ENCODE results near the gene C17orf50. TPM values are rescaled to one million over a fixed set of nuclear protein-coding genes. Genes with fewer than 3 reads are reported as not detected.

Gene C17orf50
- total RNA-seq, 1 experiment from 2014 or later = not detected

- Histone ChIP-seq H3K27ac (no peak overlapping the region), H3K4me2 (no peak overlapping the region), H3K36me3 (ENCODE audit: low read depth) (no peaks in the 10 kb centered on the region), H3K4me1 (replicated peaks; ENCODE audit: insufficient read depth) (no peaks in the 10 kb centered on the region), H3K27me3 (ENCODE audit: insufficient read depth, low read depth) (peaks cover 45% of the 10 kb centered on the region), H3K79me2 (ENCODE audit: low read depth) (no peaks in the 10 kb centered on the region), H3K9me2 (ENCODE audit: insufficient read depth) (no peaks in the 10 kb centered on the region), H2AFZ (no peak overlapping the region), H3K4me3 (no peak overlapping the region), H3F3A (ENCODE audit: insufficient read depth, low read depth) (0 out of 2 replicates have a peak, but pooled peaks cover 3% of the 10 kb centered on the region), H3K9me3 (ENCODE audit: insufficient read depth, low read depth) (no peaks in the 10 kb centered on the region), H4K20me1 (ENCODE audit: insufficient read depth) (no peaks in the 10 kb centered on the region)
- BruUV-seq (replicated peaks) = no TSS peak
- no peak for DNase-seq
- no peak for TF ChIP-seq EZH2 (IDR thresholded peaks at IDR 0.05; ENCODE audit: low read depth)
- TF ChIP-seq CTCF (conservative IDR thresholded peaks at IDR 0.05) = no peak
- CTCF ChIA-PET = no interaction called here
- intact Hi-C loops (cut with micrococcal nuclease; ENCODE audit: unreplicated experiment) = no loop called here
- POLR2A ChIA-PET (ENCODE audit: unreplicated experiment) = no interaction called here
Measured at GRCh38 chr17:35765086-35765710, 4.5 kb downstream of the C17orf50 start.

- POLR2A ChIA-PET (ENCODE audit: unreplicated experiment) = interaction anchor here (1.3 kb wide), 1 partner anchor 43 kb away, joined by 5 read pairs; the partner anchor contains the start of gene TAF15
Measured at GRCh38 chr17:35765756-35766488, 5.2 kb downstream of the C17orf50 start.

GRCh38 chr17:35766489-35766877 lies 5.8 kb downstream of the C17orf50 start:
- CTCF ChIA-PET = interaction anchor here (0.6 to 1.1 kb wide), 3 partner anchors 19 to 76 kb away, joined by 3 to 6 read pairs (median 3); partner anchors contain the start of gene TAF15
- intact Hi-C loops (cut with micrococcal nuclease; ENCODE audit: unreplicated experiment) = no loop called here
- Histone ChIP-seq H3K4me2 (no peak overlapping the region), H3K79me2 (ENCODE audit: low read depth) (no peaks in the 10 kb centered on the region), H2AFZ (no peak overlapping the region), H3K27ac (no peak overlapping the region), H3K4me3 (no peak overlapping the region), H4K20me1 (ENCODE audit: insufficient read depth) (no peaks in the 10 kb centered on the region), H3F3A (ENCODE audit: insufficient read depth, low read depth) (0 out of 2 replicates have a peak, but pooled peaks cover 3% of the 10 kb centered on the region), H3K27me3 (ENCODE audit: insufficient read depth, low read depth) (peaks cover 37% of the 10 kb centered on the region), H3K9me3 (ENCODE audit: insufficient read depth, low read depth) (no peaks in the 10 kb centered on the region), H3K4me1 (replicated peaks; ENCODE audit: insufficient read depth) (no peaks in the 10 kb centered on the region), H3K9me2 (ENCODE audit: insufficient read depth) (no peaks in the 10 kb centered on the region), H3K36me3 (ENCODE audit: low read depth) (no peaks in the 10 kb centered on the region)
- no peak for DNase-seq
- POLR2A ChIA-PET (ENCODE audit: unreplicated experiment) = interaction anchor here (1.3 kb wide), 1 partner anchor 43 kb away, joined by 5 read pairs; the partner anchor contains the start of gene TAF15
- TF ChIP-seq CTCF (conservative IDR thresholded peaks at IDR 0.05) = no peak
- no peak for TF ChIP-seq EZH2 (IDR thresholded peaks at IDR 0.05; ENCODE audit: low read depth)
- no TSS peak for BruUV-seq (replicated peaks)

More at GRCh38 chr17:35765756-35766488, 5.2 kb downstream of the C17orf50 start:
- intact Hi-C loops (cut with micrococcal nuclease; ENCODE audit: unreplicated experiment) = no loop called here
- CTCF ChIA-PET = no interaction called here
- Histone ChIP-seq H3K4me3 (no peak overlapping the region), H3K4me1 (replicated peaks; ENCODE audit: insufficient read depth) (no peaks in the 10 kb centered on the region), H3K4me2 (no peak overlapping the region), H3F3A (ENCODE audit: insufficient read depth, low read depth) (0 out of 2 replicates have a peak, but pooled peaks cover 3% of the 10 kb centered on the region), H2AFZ (no peak overlapping the region), H3K79me2 (ENCODE audit: low read depth) (no peaks in the 10 kb centered on the region), H4K20me1 (ENCODE audit: insufficient read depth) (no peaks in the 10 kb centered on the region), H3K9me3 (ENCODE audit: insufficient read depth, low read depth) (no peaks in the 10 kb centered on the region), H3K9me2 (ENCODE audit: insufficient read depth) (no peaks in the 10 kb centered on the region), H3K27ac (no peak overlapping the region), H3K36me3 (ENCODE audit: low read depth) (no peaks in the 10 kb centered on the region), H3K27me3 (ENCODE audit: insufficient read depth, low read depth) (peaks cover 38% of the 10 kb centered on the region)
- TF ChIP-seq EZH2 (IDR thresholded peaks at IDR 0.05; ENCODE audit: low read depth) (no peak), CTCF (conservative IDR thresholded peaks at IDR 0.05) (no peak)
- BruUV-seq (replicated peaks) = no TSS peak
- no peak for DNase-seq
